ENCODE results near the gene SNX24. TPM values are rescaled to one million over a fixed set of nuclear protein-coding genes. Genes with fewer than 3 reads are reported as not detected.

SNX24 gene
- total and polyA plus RNA-seq, 10 of the 15 experiments (the other 5 are each of a cell fraction or from before 2014, with no cell fraction given): 0.15 to 6.6 (median 4.1) TPM

DNA sequence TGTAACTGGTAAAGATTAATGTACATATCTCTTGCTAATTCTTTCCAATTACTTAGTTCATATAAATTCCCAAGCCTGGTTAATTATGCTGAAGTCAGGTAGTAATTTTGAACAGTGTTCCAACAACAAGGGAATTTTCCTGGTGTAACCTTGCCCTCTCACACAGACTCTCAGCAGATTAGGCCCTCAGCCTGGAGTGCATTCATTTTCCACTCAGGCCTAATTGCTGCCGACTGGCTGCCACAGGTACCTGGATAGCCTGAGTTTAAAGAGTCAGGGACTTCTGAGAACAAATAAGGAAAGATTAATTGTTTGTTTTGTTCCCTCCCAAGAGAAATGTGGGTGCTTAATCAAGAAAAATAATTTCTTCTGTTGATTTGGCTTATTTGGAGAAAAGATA, 119.7 kb downstream of the SNX24 start:
- intact Hi-C loops (cut with micrococcal nuclease; ENCODE audit: unreplicated experiment) (no loop called here), in situ Hi-C loops (cut with MboI) (no loop called here)
- FAIRE-seq: no peak
- H3K79me2 ChIP-seq (ENCODE audit: control insufficient read depth, insufficient read depth, low read length): no peaks in the 10 kb centered on the region
- H3K27me3 ChIP-seq (replicated peaks in 1 of 2; ENCODE audit: control insufficient read depth in 2 of 2, insufficient read depth in 2 of 2, low read length in 1 of 2): no peaks in the 10 kb centered on the region
- H3K9me3 ChIP-seq (replicated peaks; ENCODE audit: control insufficient read depth, insufficient read depth, low read length): no peaks in the 10 kb centered on the region
- H3K36me3 ChIP-seq (ENCODE audit: control insufficient read depth in 2 of 2, insufficient read depth in 2 of 2, low read length in 1 of 2): no peaks in the 10 kb centered on the region
- no peak for ATAC-seq
- H2AFZ ChIP-seq (ENCODE audit: control insufficient read depth, low read depth, low read length): no peak overlapping the region
- no TSS peak for BruUV-seq (replicated peaks)
- no peak overlapping the region for H3K27ac ChIP-seq (ENCODE audit: control insufficient read depth, insufficient read depth)
- ChIA-PET SMC1A (ENCODE audit: uncharacterized antibody, unreplicated experiment) (no interaction called here), RAD21 (ENCODE audit: unreplicated experiment) (no interaction called here), CTCF (no interaction called here), POLR2A (interaction anchor here (0.6 kb wide), 1 partner anchor 14 kb away, joined by 5 read pairs; no protein-coding TSS in a partner anchor)
- H4K20me1 ChIP-seq (ENCODE audit: control insufficient read depth, insufficient read depth): no peaks in the 10 kb centered on the region
- DNase-seq (ENCODE audit: low read depth, low spot score): no peak
- 59% methylated on average over 1 of the region's 1 CpG for WGBS (ENCODE audit: insufficient coverage, insufficient replicate concordance, low lambda C conversion rate, missing lambda C conversion rate)
- H3K4me2 ChIP-seq (ENCODE audit: control insufficient read depth, insufficient read depth): no peak overlapping the region
- no peak overlapping the region for H3K4me3 ChIP-seq
- peaks cover 7% of the 10 kb centered on the region for H3K4me1 ChIP-seq (ENCODE audit: control insufficient read depth, insufficient read depth, low read length)
- H3K9ac ChIP-seq (ENCODE audit: control insufficient read depth, insufficient read depth, low read length): no peak overlapping the region
- TF ChIP-seq PML (IDR thresholded peaks at IDR 0.05; ENCODE audit: low read length) (no peak), KDM1A (IDR thresholded peaks at IDR 0.05; ENCODE audit: borderline replicate concordance) (no peak), POLR2AphosphoS2 (IDR thresholded peaks at IDR 0.05; ENCODE audit: low read depth, low read length) (no peak), ZBTB40 (IDR thresholded peaks at IDR 0.05; ENCODE audit: borderline replicate concordance) (no peak), RAD51 (IDR thresholded peaks at IDR 0.05) (no peak), SREBF2 (IDR thresholded peaks at IDR 0.05; ENCODE audit: low read length) (no peak), TARDBP (IDR thresholded peaks at IDR 0.05; ENCODE audit: borderline replicate concordance) (no peak), ASH2L (IDR thresholded peaks at IDR 0.05; ENCODE audit: borderline replicate concordance, low read depth) (no peak), SMC3 (IDR thresholded peaks at IDR 0.05; ENCODE audit: borderline replicate concordance, low read length) (no peak), NR2C1 (IDR thresholded peaks at IDR 0.05) (no peak), STAT1 (conservative IDR thresholded peaks at IDR 0.05) (no peak), NFYA (IDR thresholded peaks at IDR 0.05; ENCODE audit: borderline replicate concordance, low read depth, low read length) (no peak), DPF2 (IDR thresholded peaks at IDR 0.05) (no peak), JUNB (IDR thresholded peaks at IDR 0.05) (no peak), PBX3 (IDR thresholded peaks at IDR 0.05; ENCODE audit: insufficient replicate concordance, low read depth, low read length) (no peak)
- TF ChIP-seq, protein P1, sequence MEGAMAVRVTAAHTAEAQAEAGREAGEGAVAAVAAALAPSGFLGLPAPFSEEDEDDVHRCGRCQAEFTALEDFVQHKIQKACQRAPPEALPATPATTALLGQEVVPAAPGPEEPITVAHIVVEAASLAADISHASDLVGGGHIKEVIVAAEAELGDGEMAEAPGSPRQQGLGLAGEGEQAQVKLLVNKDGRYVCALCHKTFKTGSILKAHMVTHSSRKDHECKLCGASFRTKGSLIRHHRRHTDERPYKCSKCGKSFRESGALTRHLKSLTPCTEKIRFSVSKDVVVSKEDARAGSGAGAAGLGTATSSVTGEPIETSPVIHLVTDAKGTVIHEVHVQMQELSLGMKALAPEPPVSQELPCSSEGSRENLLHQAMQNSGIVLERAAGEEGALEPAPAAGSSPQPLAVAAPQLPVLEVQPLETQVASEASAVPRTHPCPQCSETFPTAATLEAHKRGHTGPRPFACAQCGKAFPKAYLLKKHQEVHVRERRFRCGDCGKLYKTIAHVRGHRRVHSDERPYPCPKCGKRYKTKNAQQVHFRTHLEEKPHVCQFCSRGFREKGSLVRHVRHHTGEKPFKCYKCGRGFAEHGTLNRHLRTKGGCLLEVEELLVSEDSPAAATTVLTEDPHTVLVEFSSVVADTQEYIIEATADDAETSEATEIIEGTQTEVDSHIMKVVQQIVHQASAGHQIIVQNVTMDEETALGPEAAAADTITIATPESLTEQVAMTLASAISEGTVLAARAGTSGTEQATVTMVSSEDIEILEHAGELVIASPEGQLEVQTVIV (IDR thresholded peaks at IDR 0.05; ENCODE audit: borderline replicate concordance, partially characterized antibody): no peak
